ENCODE measurements around the gene ARL5B.
"Not testable (repeated sequence)": the region's sequence is repeated elsewhere in the genome, so short reads cannot be mapped to it uniquely, and the experiment has no call there.

DNA sequence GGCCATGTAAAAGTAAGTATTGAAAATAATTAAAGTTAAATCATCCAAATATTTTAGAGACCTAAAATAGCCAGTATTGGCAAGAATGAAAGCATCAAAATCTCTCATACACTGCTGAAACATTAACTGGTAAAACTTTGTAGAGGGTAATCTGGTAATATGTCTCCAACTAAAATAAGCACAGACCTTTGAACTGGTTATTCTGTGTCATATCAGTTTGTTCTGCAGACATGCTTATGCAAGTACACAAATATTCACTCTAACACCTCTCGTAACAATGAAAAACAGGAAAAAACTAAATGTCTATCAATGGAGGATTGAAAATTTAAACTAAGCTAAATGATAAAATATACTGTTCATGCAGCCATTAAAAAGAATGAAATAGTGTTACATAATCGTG, 19.5 kb upstream of the ARL5B start:
- TF ChIP-seq, protein P1, sequence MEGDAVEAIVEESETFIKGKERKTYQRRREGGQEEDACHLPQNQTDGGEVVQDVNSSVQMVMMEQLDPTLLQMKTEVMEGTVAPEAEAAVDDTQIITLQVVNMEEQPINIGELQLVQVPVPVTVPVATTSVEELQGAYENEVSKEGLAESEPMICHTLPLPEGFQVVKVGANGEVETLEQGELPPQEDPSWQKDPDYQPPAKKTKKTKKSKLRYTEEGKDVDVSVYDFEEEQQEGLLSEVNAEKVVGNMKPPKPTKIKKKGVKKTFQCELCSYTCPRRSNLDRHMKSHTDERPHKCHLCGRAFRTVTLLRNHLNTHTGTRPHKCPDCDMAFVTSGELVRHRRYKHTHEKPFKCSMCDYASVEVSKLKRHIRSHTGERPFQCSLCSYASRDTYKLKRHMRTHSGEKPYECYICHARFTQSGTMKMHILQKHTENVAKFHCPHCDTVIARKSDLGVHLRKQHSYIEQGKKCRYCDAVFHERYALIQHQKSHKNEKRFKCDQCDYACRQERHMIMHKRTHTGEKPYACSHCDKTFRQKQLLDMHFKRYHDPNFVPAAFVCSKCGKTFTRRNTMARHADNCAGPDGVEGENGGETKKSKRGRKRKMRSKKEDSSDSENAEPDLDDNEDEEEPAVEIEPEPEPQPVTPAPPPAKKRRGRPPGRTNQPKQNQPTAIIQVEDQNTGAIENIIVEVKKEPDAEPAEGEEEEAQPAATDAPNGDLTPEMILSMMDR (IDR thresholded peaks at IDR 0.05), result not testable (repeated sequence)
- not testable (repeated sequence) for TF ChIP-seq POLR2A (IDR thresholded peaks at IDR 0.05)

All from Peyer's patch (tissue), 4 donors.